HG02973 (cell line): ENCODE results near the gene UGT2B28.
A peak's percentile ranks its signal among the peaks of the same experiment; 100 is the strongest.
"Not testable (repeated sequence)": the region's sequence is repeated elsewhere in the genome, so short reads cannot be mapped to it uniquely, and the experiment has no call there.

ENCODE experiments used
- ATAC-seq: cut with Tn5 transposase; IDR thresholded peaks from one replicate; pipeline ENCODE4 v1.9.1; 2021; ENCODE audit warnings: moderate library complexity; ENCODE audit not compliant: unreplicated experiment

UGT2B28 gene

DNA sequence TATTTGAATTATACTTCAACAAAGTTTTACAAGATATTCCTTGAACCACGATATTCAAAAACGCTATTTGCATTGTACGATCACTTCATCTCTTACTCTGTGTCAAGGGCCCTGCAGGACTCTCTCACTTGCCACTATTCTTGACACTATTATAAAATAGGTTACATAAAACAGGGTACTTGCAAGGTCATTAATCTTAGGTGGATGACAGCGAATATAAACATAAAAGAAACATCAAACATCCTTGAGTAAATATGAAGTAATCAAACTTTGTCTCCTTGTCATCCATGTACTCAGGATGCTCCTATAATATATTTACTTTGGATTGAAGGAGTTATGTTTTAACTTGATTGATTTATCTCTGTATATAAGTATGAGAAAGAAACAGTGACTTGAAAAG lies at the start of gene UGT2B28:
TSS of gene UGT2B28 (plus strand) at position 395 of the 400 bp plus-strand sequence. CDS start 26 bp downstream, outside the sequence.
- not testable (repeated sequence) for ATAC-seq

DNA sequence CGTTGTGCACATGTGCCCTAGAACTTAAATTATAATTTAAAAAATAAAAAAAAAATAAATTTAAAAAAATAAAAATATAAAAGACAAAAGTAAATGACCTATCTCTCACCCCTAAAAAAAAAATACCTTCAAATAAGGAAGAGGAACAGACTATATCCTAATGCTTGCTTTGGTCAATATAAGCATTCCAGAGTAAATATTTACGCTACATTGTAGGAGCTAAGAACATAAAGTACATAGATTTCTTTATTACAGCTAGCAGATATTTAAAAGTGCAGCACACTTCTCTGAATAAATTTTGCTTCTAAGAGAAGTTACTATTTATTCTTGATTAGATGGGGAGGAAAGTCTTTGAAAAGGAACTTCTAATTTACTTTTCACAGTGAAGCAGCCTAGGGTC lies 41.2 kb upstream of the UGT2B28 start:
- ATAC-seq = no peak

DNA sequence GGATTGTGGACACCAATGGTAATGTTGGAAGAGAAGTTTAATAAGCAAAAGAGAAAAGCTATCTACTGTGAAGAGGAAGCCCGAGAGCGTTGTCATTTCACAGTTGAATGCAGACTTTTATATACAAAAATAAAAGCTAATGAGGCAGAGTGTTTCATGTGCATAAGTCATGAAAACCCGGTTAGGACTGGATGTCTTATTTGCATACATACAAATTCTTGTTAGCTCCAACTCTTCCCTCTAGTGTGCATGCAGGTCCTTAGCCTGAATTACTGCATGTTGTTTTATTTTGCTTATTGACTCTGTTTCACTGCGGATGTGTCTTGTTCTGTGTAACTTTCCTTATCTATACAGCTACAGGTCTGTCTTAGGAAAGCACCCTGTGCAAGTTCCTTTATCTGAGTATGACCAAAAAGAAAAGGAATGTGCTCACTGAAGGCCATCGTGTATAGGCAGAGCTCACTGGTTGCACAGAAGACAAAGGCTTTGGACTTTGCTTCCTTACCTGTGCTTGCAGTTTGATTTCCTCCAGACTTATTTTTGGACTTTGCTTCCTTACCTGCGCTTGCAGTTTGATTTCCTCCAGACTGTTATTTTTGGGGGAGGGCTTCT lies 40.6 kb upstream of the UGT2B28 start:
- no peak for ATAC-seq

DNA sequence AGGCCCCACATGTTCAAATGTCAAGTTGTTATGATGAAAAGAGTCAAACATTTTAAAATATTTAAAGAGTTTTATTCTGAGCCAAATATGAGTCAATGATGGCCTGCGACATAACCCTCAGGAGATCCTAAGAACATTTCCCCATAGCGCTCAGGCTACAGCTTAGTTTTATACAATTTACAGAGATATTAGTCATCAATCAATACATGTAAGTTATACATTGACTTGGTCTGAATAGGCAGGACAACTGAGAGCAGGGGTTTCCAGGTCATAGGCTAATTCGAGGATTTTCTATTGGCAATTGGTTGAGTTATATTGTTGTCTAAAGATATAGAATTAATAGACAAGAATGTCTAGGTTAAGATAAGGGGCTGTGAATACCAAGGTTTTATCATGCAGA lies 39.5 kb upstream of the UGT2B28 start:
- ATAC-seq = not testable (repeated sequence)

DNA sequence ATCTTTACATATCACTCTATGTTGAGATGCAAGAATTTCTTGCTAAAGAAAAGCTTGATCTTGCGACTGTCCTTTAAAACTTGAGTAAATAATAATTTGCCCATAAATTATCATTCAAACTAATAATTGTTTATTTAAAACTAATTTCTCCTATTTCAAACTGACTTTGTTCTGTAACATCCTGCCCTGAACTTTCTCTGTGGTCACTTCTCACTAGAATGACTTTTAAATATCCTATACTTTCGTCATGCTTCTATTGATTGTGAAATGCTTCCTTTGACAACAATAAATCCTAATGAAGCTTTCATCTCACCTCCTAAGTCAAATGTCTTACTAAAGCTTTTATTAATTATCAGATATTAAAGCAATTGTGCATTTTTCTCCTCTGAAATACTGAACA lies 38.5 kb upstream of the UGT2B28 start:
- not testable (repeated sequence) for ATAC-seq

DNA sequence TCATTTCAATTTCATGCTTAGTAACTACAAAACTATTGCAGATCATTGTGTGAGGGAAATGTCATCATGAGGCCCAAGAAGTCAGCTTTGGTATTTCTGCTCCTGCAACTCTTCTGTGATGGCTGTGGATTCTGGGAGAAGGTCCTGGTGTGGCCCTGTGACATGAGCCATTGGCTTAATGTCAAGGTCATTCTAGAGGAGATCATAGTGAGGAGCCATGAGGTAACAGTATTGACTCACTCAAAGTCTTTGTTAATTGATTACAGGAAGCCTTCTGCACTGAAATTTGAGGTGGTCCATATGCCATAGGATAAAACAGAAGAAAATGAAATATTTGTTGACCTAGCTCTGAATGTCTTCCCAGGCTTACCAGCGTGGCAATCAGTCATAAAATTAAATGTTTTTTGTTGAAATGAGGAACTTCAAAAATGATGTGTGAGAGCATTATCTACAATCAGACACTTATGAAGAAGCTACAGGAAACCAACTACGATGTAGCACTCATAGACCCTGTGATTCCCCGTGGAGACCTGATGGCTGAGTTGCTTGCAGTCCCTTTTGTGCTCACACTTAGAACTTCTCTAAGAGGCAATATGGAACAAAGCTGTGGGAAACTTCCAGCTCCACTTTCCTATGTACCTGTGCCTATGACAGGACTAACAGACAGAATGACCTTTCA lies 37.6 kb upstream of the UGT2B28 start:
- ATAC-seq = not testable (repeated sequence)

DNA sequence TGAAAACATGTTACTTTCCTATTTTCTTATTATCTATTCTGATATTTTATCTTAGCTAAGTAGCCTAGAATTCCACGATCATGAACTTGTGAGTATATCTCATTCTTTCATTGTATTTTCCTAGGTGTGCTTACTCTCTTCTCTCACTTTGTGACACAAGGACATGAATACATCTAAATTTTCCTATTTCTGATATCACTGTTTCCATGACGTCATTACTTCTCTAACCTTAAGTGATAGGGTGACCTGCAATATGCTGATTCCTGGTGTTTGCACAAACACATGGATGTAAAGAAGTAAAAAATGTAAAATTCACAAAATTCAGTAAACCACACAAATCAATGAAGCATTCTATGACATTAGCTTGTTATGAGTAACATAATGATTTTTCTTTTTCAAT lies 29.4 kb upstream of the UGT2B28 start:
- not testable (repeated sequence) for ATAC-seq

DNA sequence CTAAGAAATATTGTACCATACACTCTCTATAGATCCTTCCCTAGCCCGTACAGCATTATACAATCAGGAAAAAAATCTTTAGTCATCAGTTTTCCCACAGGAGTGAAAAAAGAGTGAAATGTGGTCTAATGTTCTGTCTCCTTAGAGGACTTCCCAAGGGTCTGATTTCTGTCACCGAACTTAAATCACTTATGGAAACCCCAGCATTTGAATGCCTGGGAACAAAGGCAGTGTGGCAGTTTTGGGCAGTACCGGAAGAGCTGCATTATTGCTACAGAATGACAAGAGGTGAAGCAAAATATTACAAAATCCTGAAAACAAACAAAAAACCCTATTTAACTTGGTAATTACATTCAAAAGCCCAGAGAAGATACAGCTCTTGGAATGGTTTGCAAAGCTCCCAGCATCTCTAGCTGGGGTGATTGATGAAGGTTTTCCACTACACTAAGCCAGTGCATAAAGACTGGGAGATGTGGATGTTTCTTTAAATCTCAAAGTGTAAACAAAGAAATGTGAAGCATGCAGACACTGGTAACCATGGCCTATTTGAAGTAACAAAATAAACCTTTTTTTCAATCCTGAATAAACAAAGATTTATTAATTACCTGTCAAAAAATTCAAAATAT lies 27.0 kb upstream of the UGT2B28 start:
- ATAC-seq = not testable (repeated sequence)

DNA sequence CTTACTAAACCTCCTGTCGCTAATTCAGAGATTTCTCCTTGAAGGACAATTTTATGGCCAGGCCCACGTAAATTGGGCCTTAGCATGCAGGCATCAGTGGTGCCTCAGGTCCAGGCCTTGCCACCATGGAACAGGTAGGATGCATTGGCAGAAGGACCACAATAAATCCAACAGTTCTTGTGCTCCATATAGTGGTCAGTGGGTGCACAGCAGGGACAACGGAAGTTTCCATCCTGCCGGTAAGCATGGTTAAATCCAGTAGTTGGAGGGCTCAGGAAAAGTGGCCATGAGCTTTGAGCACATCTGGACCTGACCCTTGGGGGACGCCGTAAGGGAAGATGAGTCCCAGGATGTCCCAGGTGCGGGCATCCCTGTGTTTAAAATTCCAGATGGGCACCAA lies 11.7 kb upstream of the UGT2B28 start:
- ATAC-seq = not testable (repeated sequence)

DNA sequence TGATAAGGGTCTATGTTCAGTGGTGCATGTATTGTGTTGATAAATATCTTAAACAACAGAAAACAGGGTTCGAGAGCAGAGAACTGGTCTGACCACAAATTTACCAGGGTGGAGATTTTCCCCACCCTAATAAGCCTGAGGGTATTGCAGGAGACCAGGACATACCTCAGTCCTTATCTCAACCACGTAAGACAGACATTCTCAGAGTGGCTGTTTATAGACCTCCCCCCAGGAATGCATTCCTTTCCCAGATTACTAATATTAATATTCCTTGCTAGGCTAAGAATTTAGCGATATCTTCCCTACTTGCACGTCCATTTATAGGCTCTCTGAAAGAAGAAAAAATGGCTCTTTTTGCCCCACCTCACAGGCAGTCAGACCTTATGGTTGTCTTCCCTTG lies 16.1 kb downstream of the UGT2B28 start:
- ATAC-seq = not testable (repeated sequence)

DNA sequence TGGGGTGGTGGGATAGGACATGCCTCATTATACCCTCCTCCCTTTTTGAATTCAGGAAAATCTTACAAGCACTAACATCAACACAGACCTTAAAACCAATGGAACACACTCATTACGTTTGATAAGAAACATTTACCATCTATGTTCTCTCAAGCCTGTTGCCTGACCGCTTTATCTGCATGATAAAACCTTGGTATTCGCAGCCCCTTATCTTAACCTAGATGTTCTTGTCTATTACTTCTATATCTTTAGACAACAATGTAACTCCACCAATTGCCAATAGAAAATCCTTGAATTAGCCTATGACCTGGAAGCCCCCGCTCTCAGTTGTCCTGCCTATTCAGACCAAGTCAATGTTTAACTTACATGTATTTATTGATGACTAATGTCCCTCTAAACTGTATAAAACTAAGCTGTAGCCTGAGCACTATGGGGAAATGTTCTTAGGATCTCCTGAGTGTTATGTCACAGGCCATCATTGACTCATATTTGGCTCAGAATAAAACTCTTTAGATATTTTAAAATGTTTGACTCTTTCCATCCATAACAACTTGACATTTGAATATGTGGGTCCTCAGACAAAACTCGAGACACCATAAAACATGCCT lies 28.3 kb downstream of the UGT2B28 start:
- ATAC-seq = not testable (repeated sequence)

DNA sequence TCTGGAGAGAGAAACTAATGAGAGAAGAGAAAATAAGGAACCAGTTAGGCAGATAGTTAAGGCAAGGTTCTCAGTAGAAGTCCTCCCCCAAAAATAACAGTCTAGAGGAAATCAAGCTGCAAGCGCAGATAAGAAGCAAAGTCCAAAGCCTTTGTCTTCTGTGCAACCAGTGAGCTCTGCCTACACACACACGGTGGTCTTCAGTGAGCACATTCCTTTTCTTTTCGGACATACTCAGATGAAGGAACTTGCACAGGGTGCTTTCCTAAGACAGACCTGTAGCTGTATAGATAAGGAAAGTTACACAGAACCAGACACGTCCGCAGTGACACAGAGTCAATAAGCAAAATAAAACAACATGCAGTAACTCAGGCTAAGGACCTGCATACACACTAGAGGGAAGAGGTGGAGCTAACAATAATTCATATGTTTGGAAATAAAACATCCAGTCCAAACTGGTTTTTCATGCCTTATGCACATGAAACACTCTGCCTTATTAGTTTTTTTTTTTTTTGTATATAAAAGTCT lies 29.3 kb downstream of the UGT2B28 start:
- ATAC-seq = not testable (repeated sequence)

DNA sequence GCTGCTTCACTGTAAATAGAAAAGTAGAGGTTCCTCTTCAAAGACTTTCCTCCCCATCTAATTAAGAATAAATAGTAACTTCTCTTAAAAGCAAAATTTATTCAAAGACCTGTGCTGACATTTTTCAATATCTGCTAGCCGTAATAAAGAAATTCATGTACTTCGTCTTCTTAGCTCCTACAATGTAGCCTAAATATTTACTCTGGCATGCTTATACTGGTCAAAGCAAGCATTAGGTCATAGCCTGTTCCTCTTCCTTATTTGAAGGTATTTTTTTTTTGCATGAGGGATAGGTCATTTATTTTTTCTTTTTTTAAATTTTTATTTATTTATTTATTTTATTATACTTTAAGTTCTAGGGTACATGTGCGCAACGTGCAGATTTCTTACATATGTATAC lies 30.0 kb downstream of the UGT2B28 start:
- ATAC-seq = not testable (repeated sequence)

DNA sequence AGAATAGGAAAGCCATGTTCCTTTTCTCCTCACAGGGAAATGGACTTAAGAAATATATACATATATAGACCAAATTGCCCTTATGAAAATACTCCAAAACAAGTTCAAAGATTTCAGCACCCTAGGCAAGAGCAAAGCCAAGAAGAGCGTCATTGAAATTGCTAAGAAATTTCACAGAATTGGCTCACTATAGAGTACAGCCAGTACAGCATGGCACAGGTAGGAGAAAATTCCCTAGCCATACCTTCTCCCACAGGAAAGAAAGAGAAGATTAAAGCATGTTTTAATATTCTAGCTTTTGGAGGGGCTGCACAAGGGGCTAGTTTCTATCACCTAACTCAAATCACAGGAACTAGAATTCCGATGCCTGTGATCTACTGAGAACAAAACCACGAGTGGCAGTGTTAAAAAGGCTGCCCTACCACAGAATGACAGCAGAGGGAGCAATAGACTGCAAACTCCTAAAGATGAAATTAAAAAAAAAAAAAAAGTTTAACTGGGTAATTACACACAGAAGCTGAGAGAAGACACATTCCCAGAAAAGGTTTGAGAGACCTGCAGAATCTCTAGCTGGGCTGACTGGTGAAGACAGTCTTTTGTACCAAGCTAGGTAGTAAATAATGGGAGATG lies 37.5 kb downstream of the UGT2B28 start:
- ATAC-seq = peak; percentile 67

DNA sequence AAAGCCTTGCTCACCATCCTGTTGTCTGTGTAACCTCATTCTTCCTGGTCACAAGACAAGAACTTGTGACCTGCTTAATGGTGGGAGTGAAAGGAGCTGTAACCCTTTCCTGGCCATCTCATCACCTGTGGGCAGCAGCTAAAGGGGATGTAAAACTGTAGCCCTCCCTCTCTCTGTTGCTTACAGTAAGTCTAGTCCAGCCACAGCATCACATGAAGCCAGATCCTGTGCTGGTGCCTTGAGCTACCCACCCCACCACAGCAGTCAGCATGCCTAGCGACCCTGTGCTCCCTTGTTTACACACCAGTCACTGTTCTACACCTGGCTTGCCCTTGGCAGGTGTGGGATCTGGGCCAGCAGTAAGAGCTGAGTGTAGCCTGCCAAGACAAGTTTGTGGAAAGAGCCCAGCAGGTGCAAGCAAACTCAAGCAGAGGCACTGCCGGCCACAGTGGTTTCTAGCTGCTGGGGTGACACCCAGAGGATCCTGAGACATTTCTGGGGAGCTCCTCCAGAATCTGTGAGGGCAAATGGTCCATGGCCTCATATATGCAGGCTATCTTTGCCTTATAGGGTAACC lies 41.0 kb downstream of the UGT2B28 start:
- ATAC-seq = no peak

DNA sequence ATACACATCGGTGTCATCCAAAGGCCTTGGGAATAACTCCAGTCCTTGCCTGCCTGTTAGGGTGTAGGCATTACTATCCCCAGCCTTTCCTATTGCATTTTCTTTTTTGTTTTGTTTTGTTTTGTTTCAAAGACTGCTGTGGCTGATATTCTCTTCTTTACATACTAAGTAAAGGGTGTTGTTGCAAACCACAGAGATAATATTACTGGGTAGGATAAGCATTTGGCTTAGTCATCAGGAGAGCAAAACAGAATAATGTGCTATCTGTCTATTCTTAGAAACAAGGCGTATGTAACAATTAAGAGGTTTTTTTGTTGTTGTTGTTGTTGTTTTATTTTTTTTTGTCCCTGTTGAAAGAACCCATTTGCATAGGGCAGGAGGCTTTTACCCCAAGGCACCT lies 41.8 kb downstream of the UGT2B28 start:
- no peak for ATAC-seq

DNA sequence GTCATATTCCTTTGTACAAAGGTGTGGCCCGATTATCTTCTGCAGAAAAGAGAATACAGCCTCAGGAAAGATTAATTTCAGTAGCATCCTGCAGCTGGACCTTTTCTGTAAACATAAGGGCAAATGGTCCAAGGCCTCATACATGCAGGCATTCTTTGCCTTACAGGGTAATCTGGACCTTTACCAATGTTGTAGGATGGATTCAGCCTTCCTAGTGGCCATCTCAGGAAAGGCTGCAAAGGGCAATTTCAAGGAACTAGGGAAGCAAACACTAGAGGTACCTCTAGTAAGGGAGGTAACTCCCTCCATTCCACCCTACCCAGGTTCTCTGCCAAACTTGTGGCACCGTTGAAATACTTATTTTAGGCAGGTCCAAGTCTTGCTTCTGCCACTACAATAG lies 43.0 kb downstream of the UGT2B28 start:
- no peak for ATAC-seq

DNA sequence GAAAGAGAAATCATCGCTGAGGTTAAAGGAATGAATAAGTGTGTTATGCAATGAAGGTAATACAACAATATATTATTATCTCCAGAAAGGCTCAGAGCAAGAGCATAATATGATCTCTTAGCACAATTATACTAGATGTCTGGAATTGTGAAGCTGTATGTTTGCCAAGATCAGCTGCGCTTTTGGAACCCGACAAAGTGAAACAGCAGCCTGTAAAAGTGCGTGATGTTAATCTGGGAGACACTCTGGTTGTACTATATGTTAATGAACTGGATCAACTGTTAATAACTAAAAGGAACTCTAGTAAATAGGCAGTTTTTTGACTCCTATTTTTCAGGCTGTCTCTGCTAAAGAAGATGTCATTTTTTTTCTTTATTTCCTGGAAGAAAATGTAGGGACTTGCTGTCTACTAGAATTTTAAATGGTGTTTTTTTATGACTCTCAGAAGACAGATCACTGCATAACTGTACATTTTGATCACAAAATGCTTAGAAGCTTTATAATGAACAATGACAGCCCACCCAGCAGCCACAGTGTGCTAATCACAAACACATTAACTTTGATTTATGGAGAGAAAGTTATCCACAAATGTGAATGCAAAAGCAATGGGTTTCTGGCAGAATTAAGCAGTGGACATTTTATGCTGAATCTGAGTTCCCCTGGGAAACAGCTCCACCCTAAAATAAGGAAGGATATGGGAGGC lies 50.2 kb downstream of the UGT2B28 start:
- ATAC-seq = no peak

DNA sequence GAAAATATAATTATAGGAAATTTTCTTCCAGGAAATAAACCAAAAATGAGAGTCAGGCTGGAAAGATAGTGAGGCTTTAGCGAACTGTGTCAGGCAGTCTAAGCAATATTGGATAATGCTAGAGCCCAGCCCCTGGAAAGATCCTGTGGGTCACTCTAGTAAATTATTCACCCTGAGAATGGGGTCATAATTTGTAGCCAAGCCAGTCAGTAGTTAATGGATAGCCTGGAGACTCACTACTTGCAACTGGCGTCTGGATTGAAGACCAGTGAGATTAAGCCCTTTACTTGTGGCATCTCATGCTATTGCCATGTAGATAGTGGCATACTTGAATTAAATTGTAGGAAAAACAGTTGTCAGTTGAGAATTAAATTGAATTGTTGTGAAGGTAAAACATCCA lies 51.0 kb downstream of the UGT2B28 start:
- ATAC-seq = not testable (repeated sequence)

DNA sequence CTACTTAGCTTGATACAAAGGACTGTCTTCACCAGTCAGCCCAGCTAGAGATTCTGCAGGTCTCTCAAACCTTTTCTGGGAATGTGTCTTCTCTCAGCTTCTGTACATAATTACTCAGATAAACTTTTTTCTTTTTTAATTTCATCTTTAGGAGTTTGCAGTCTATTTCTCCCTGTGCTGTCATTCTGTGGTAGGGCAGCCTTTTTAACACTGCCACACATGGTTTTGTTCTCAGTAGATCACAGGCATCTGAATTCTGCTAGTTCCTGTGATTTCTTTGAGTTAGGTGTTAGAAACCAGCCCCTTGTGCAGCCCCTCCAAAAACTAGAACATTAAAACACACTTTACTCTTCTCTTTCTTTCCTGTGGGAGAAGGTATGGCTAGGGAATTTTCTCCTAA lies 55.2 kb downstream of the UGT2B28 start:
- ATAC-seq = not testable (repeated sequence)
